SJCRH30 (cell line): ENCODE measurements around the gene LHFPL6. TPM values are rescaled to one million over a fixed set of nuclear protein-coding genes. Genes with fewer than 3 reads are reported as not detected.

Experiments
- DNase-seq, 2 experiments: peaks; one replicate each; pipeline ENCODE4 v3.0.0-alpha.2; 2015 to 2020
- H3K27ac ChIP-seq: fragments of 250-450 bp; sonication (Bioruptor Pico); 2 replicates; pipeline ENCODE4 v1.5.1; 2020; ENCODE audit warnings: mild to moderate bottlenecking, moderate library complexity
- H3K27me3 ChIP-seq: fragments of 250-450 bp; sonication (Bioruptor Pico); 2 replicates; pipeline ENCODE4 v1.5.1; 2020; ENCODE audit warnings: mild to moderate bottlenecking, moderate library complexity
- H3K36me3 ChIP-seq: fragments of 250-450 bp; sonication (Bioruptor Pico); 2 replicates; pipeline ENCODE4 v1.5.1; 2020; ENCODE audit warnings: mild to moderate bottlenecking, moderate library complexity
- H3K4me1 ChIP-seq: fragments of 250-450 bp; sonication (Bioruptor Pico); 2 replicates; pipeline ENCODE4 v1.5.1; 2020; ENCODE audit warnings: mild to moderate bottlenecking, moderate library complexity
- H3K4me3 ChIP-seq: fragments of 250-450 bp; sonication (Bioruptor Pico); 2 replicates; pipeline ENCODE4 v1.5.1; 2020; ENCODE audit warnings: mild to moderate bottlenecking, moderate library complexity
- H3K9me3 ChIP-seq: fragments of 250-450 bp; sonication (Bioruptor Pico); replicated peaks from 2 replicates; pipeline ENCODE4 v1.5.1; 2020; ENCODE audit warnings: mild to moderate bottlenecking, moderate library complexity
- total RNA-seq: library from RNA; depleted of rRNA; stranded (reverse); fragments of >200 nt; shearing (Covaris generic); gene quantifications from 2 replicates; pipeline ENCODE4 v1.2.3, GENCODE V29; 2014

Gene LHFPL6
- total RNA-seq, 1 experiment from 2014 or later: 35.6 TPM

DNA sequence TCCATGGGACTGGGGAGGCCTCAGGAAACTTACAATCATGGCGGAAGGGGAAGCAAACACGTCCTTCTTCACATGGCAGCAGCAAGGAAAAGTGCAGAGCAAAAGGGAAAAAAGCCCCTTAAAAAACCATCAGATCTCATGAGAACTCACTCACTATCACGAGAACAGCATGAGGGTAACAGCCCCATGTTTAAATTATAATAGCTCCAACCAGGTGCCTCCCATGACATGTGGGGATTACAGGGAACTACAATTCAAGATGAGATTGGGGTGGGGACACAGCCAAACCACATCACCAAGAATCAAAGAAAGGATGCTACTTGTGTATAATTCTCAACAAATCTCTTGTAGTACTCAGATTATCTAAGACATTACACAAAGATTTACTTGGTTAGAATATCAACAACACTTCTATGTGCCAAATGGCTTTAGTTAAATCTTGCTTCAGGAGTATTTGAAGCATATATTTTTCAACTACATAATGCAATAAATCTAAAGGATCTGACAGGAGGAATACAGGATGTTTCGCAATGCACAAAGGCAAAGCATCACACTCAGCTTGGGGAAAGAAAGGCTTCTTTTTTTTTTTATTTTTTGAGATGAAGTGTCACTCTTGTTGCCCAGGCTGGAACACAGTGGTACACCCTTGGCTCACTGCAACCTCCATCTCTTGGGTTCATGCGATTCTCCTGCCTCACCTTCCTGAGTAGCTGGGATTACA is 180.0 kb downstream of the LHFPL6 start:
- no peaks in the 10 kb centered on the region for H3K9me3 ChIP-seq
- H3K27ac ChIP-seq: no peak overlapping the region
- DNase-seq: no peak
- no peaks in the 10 kb centered on the region for H3K27me3 ChIP-seq
- peaks cover 1% of the 10 kb centered on the region for H3K4me1 ChIP-seq
- no peaks in the 10 kb centered on the region for H3K36me3 ChIP-seq
- no peak overlapping the region for H3K4me3 ChIP-seq

DNA sequence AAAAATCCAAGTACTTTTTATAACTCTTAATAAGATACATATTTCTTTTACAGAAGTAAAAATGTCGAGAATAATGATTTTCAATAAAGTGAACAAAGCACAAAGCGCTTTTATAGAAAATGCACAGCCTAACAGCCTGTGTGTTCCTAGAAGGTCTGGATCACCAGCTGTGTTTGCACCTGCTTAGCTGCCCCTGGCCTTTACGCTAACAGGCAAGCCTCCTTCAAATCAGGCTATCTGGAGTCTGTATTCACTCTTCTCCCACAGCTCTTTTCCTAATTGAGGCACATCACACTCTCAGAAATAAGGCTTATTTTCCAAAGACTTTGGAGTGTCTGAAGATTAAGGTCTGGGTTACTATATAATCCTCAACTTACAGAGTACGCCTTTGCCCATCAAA is 183.1 kb downstream of the LHFPL6 start:
- Histone ChIP-seq H3K4me1 (peaks cover 16% of the 10 kb centered on the region), H3K27ac (no peak overlapping the region), H3K36me3 (no peaks in the 10 kb centered on the region), H3K27me3 (no peaks in the 10 kb centered on the region), H3K9me3 (no peaks in the 10 kb centered on the region), H3K4me3 (no peak overlapping the region)
- DNase-seq: peak in 1 of 2 experiments; percentile 45

- H3K27me3 ChIP-seq: no peaks in the 10 kb centered on the region
- no peak overlapping the region for H3K27ac ChIP-seq
- peaks cover 16% of the 10 kb centered on the region for H3K4me1 ChIP-seq
- no peaks in the 10 kb centered on the region for H3K9me3 ChIP-seq
- no peaks in the 10 kb centered on the region for H3K36me3 ChIP-seq
- DNase-seq: no peak
- no peak overlapping the region for H3K4me3 ChIP-seq
Measured at GRCh38 chr13:39419068-39419467, 183.9 kb downstream of the LHFPL6 start.

DNA sequence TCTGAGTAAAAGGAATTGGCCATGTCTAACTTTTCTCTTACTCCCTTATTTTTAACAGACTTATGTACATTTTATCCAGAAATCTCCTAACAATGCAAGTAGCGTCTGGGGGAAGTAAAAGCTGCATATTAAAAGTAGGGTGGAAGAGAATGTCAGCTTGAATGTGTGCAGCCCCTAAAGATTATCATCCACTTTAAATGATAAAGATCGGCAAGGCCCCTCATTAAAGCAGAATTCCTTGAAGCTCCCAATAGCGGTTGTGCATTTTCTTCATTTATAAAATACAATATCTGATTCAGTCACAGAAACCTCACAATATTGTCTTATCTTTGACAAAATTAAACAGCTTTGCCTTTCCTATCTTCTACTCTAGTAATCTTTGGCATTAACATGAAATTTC is 184.6 kb downstream of the LHFPL6 start:
- DNase-seq: no peak
- Histone ChIP-seq H3K27ac (no peak overlapping the region), H3K36me3 (no peaks in the 10 kb centered on the region), H3K4me3 (no peak overlapping the region), H3K9me3 (no peaks in the 10 kb centered on the region), H3K4me1 (peaks cover 16% of the 10 kb centered on the region), H3K27me3 (no peaks in the 10 kb centered on the region)

GRCh38 chr13:39417643-39418042 is 185.3 kb downstream of the LHFPL6 start:
- H3K4me1 ChIP-seq: peaks cover 16% of the 10 kb centered on the region
- no peaks in the 10 kb centered on the region for H3K9me3 ChIP-seq
- H3K27ac ChIP-seq: peak overlapping the region; percentile 38
- no peaks in the 10 kb centered on the region for H3K27me3 ChIP-seq
- peak; percentile 55 to 60 for DNase-seq
- no peaks in the 10 kb centered on the region for H3K36me3 ChIP-seq
- H3K4me3 ChIP-seq: peak overlapping the region; percentile 12

DNA sequence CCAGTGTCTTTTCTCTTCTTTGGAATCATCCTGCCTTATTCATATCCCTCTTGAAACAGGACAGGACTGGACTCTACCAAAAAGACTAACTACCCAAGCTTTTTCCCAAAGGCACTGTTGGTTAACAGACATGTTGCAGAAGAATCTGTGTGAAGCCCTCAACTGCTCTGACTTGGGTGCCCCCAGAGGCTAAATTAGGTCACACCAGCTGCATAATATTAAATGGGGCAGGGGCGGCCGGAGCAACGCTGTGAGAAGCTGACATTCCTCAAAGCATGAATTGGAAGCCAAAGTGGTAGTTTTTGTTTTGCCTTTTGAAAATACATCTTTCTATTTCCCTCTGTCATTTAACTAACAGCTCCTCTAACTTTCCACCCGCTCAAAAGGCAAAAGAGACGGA is 185.9 kb downstream of the LHFPL6 start:
- DNase-seq: peak; percentile 50 to 62
- Histone ChIP-seq H3K27ac (peak overlapping the region; percentile 38), H3K9me3 (no peaks in the 10 kb centered on the region), H3K4me1 (peaks cover 16% of the 10 kb centered on the region), H3K27me3 (no peaks in the 10 kb centered on the region), H3K36me3 (no peaks in the 10 kb centered on the region), H3K4me3 (peak overlapping the region; percentile 12)

GRCh38 chr13:39415008-39415802 is 187.8 kb downstream of the LHFPL6 start:
- Histone ChIP-seq H3K36me3 (no peaks in the 10 kb centered on the region), H3K27ac (no peak overlapping the region), H3K27me3 (no peaks in the 10 kb centered on the region), H3K4me3 (no peak overlapping the region), H3K4me1 (peaks cover 16% of the 10 kb centered on the region), H3K9me3 (no peaks in the 10 kb centered on the region)
- peak; percentile 45 to 58 for DNase-seq

DNA sequence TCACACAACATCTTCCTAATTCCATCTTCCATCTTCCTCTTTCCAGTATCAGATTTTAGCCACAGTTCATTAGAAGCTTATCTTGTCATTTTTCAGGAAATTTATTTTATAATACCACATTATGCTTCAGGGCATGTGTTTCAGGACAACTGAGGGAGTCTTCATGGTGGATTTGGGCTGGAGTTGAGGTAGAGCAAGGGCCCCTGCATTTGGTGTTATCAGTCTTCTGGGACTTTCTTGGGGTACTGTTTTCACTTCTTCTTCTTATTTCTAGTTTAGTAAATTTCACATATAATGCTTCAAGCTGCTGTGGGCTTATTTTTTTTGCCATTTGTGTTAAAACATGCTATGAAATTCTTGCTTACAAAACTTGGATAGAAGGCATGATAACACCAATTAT is 188.7 kb downstream of the LHFPL6 start:
- no peaks in the 10 kb centered on the region for H3K27me3 ChIP-seq
- peaks cover 16% of the 10 kb centered on the region for H3K4me1 ChIP-seq
- H3K4me3 ChIP-seq: no peak overlapping the region
- no peak for DNase-seq
- no peak overlapping the region for H3K27ac ChIP-seq
- no peaks in the 10 kb centered on the region for H3K36me3 ChIP-seq
- H3K9me3 ChIP-seq: no peaks in the 10 kb centered on the region

- Histone ChIP-seq H3K9me3 (no peaks in the 10 kb centered on the region), H3K36me3 (no peaks in the 10 kb centered on the region), H3K4me3 (no peak overlapping the region), H3K27me3 (no peaks in the 10 kb centered on the region), H3K4me1 (peaks cover under 1% of the 10 kb centered on the region; the same call in 1 of the 2 replicates), H3K27ac (no peak overlapping the region)
- no peak for DNase-seq
Measured at GRCh38 chr13:39411511-39411910, 191.5 kb downstream of the LHFPL6 start.

DNA sequence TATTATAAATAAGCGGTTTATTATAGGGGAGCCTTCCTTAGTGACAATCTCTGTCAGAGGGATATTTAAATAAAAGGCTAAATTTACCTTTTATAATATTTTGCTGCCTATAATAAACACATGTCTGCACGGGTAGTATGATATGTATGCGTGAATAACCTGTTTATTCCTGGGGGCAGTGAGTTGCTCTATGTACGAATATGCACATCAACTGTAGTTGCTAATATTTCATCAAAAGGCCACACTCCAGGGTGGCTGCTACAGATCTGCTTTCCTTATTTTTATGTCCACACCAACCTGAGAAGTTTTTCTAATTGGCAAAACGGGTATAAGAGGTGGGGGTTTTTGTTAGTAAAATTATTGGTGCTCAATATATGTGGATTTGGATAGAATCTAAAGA is 192.0 kb downstream of the LHFPL6 start:
- no peaks in the 10 kb centered on the region for H3K36me3 ChIP-seq
- peaks cover 1% of the 10 kb centered on the region; the same call in 1 of the 2 replicates for H3K4me1 ChIP-seq
- H3K9me3 ChIP-seq: no peaks in the 10 kb centered on the region

DNA sequence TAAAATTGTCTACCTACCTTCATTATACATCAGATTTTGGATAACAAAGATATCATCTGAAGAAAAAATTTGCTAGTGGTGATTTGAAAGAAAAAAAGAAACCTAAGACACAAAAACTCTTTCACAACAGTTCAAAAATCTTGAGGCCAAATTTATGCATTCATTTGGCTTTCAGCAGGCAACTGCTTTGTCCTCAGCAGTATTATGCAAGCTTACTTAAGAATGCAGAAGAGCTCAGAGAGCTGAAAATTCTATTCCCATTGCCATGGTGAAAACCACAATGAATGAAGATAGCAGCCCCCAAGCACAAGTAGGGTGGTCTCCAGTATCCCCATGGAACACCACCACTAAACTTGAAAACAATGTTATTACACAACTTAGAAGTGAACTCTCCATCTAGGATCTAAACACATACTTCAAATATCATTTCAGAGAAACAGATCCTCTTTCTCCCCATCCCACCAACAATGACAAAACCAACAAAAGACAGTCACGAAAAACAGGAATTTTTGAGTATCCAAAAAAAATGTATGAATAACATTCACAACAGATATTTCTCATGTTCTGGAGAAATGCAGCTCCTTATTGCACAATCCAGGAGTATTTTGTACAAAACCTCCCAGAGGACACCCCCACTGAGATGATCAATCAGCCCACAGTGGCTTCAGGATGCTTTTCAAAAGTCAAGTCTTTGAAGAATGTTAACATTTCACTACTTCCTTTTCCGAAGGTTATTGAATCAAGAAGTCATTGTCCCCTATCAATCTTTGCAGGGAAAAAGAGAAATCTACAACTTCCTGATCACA is 192.7 kb downstream of the LHFPL6 start:
- DNase-seq: no peak
- H3K27me3 ChIP-seq: no peaks in the 10 kb centered on the region
- no peak overlapping the region for H3K4me3 ChIP-seq
- H3K9me3 ChIP-seq: no peaks in the 10 kb centered on the region
- H3K4me1 ChIP-seq: peaks cover 5% of the 10 kb centered on the region; the same call in 1 of the 2 replicates
- H3K27ac ChIP-seq: no peak overlapping the region
- H3K36me3 ChIP-seq: no peaks in the 10 kb centered on the region

More for the DNA sequence above, 192.0 kb downstream of the LHFPL6 start:
- Histone ChIP-seq H3K27me3 (no peaks in the 10 kb centered on the region), H3K4me3 (no peak overlapping the region), H3K27ac (no peak overlapping the region)
- DNase-seq: no peak

DNA sequence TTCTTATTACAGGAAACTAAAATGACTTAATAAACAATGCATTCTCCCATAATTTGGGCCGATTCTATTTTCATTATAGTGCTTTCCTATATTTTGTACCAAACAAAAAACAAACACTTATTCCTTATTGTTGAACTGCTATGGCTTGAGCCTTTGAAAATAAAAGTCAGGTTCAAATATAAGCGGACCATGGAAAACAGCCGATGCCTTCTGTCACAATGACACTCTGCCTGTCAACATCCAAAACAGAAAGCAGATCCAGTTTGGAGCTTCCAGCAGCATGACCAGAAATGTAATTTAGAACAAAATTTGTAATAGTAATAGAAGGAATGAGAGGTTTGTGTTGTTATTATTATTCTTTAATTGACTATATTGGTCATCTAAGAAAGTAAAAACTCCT is 194.5 kb downstream of the LHFPL6 start:
- no peaks in the 10 kb centered on the region for H3K9me3 ChIP-seq
- H3K4me3 ChIP-seq: no peak overlapping the region
- H3K36me3 ChIP-seq: no peaks in the 10 kb centered on the region
- DNase-seq: no peak
- no peaks in the 10 kb centered on the region for H3K27me3 ChIP-seq
- H3K4me1 ChIP-seq: peaks cover 5% of the 10 kb centered on the region; the same call in 1 of the 2 replicates
- H3K27ac ChIP-seq: no peak overlapping the region

DNA sequence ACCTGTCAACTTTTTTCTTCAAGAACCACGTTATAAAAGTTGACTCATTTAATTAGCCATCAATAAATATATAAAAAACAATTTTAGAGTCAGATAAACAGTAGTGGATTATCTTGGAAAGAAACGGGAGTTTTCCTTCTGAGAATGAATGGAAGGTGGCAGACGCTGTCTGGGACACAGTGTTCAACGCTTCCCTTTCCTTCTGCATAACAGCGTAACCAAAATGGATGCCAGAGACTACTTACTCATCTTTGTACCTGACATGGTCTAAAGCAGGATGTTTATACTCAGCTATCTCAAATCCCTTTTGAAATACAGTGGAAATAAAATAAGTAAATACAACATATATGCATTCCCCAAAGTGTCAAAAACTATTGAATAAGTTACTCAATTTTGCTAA is 195.2 kb downstream of the LHFPL6 start:
- Histone ChIP-seq H3K9me3 (no peaks in the 10 kb centered on the region), H3K27me3 (no peaks in the 10 kb centered on the region), H3K4me3 (no peak overlapping the region), H3K27ac (no peak overlapping the region), H3K36me3 (no peaks in the 10 kb centered on the region), H3K4me1 (peaks cover 5% of the 10 kb centered on the region; the same call in 1 of the 2 replicates)
- no peak for DNase-seq

- no peaks in the 10 kb centered on the region for H3K36me3 ChIP-seq
- no peak overlapping the region for H3K27ac ChIP-seq
- H3K4me3 ChIP-seq: no peak overlapping the region
- H3K9me3 ChIP-seq: no peaks in the 10 kb centered on the region
- no peaks in the 10 kb centered on the region for H3K27me3 ChIP-seq
- H3K4me1 ChIP-seq: peaks cover 5% of the 10 kb centered on the region; the same call in 1 of the 2 replicates
- no peak for DNase-seq
Measured at GRCh38 chr13:39407138-39407537, 195.9 kb downstream of the LHFPL6 start.

DNA sequence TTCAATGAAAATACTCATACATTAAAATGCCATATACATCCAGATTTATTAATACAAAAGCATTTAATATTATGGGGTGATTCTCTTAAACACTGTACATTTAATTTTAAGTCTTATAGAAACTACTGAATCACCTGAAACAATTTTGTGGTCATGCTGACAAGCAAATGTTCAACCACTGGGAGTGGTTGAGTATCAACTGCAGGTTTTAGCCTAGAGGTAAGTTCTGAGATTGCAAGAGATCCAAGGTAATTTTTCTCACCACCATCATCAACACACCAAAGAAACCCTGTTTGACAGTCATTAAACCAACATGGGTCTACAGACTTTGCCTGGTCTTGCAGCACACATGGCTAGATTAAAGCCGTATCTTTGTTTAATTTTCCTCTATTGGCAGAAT is 196.3 kb downstream of the LHFPL6 start:
- Histone ChIP-seq H3K9me3 (no peaks in the 10 kb centered on the region), H3K4me3 (no peak overlapping the region), H3K27ac (no peak overlapping the region), H3K27me3 (no peaks in the 10 kb centered on the region), H3K4me1 (peaks cover 5% of the 10 kb centered on the region; the same call in 1 of the 2 replicates), H3K36me3 (no peaks in the 10 kb centered on the region)
- DNase-seq: no peak
